Activated T-cell treated with anti-CD3 and anti-CD28 coated beads, Interleukin-2, amount 50 U/mL, for 1 hour (primary cell): ENCODE results near the gene LRP3.
"Not testable (repeated sequence)": the region's sequence is repeated elsewhere in the genome, so short reads cannot be mapped to it uniquely, and the experiment has no call there.

Experiments used
- DNase-seq: peaks from one replicate; pipeline ENCODE4 v3.0.0-alpha.2; 2020

Gene LRP3

GRCh38 chr19:33177417-33177979 is 16.6 kb upstream of the LRP3 start:
- DNase-seq = no peak

GRCh38 chr19:33186431-33187182 is 7.5 kb upstream of the LRP3 start:
- no peak for DNase-seq

- no peak for DNase-seq
Measured at GRCh38 chr19:33187183-33187540, 7.0 kb upstream of the LRP3 start.

- no peak for DNase-seq
Measured at GRCh38 chr19:33189453-33189852, 4.7 kb upstream of the LRP3 start.

- not testable (repeated sequence) for DNase-seq
Measured at GRCh38 chr19:33191092-33191491, 3.0 kb upstream of the LRP3 start.

DNA sequence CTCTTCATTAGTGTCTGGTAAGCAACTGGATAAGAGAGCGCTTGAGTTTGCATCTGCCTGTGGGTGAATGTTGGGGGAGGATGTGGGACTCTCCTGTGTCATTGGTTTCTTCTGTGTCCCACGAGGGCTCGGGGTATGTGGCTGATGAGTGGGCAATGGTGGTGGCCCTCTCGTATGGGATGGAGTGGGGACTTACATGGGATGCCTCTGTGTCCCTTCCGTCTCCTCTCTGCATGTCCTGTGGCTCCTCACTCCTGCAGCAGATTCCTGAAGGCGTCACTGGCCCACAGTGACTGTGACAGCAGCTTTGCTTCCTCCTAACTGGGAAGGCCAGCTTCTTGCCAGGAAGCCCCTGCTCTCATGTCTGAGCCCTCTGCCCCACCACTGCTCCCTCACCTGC is 2.6 kb upstream of the LRP3 start:
- no peak for DNase-seq

GRCh38 chr19:33192010-33192409 is 2.1 kb upstream of the LRP3 start:
- no peak for DNase-seq

DNA sequence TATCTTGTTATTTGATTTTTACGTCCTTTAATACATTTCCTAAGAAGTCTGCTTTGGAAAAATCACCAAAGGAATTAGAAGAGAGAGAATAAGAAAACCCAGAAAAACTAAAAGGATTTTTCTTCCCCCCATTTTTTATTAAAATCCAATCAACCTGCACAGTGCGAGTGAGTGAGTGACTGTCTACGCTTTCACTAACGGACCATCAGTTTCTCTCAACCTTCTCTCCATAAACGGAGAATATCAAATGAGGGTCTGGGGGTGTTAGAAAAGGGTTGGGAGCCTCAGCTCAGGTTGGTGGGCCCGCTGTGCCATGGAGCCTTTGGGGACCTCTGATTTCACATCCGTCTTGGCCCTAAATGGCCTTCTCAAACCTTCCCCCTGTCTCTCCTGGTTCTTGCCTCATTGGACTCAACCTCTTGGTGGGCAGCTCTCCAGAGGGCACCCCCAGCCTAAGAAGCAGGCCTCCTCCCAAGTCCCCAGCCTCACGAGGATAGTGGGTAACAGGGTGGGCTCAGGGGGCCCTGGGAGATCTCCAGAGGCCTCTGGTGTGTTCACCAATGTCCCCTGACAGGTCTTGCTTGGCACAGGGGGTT is 763 bp upstream of the LRP3 start:
- DNase-seq = no peak

DNA sequence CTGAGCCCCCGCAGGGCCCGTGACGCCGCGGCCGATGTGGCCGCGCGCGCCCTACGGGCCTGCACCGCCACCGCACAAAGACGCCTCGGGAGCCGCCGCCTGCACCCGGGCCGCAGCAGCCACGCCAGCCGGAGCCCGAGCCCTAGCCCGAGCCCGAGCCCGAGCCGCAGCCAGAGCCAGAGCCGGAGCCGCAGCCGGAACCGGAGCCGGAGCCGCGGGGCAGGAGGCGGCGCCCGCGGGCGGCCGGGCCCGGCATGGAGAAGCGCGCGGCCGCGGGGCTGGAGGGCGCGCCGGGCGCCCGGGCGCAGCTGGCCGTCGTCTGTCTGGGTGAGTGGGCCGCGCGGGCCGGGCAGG is 379 bp downstream of the LRP3 start:
- no peak for DNase-seq

GRCh38 chr19:33194886-33195644 is 935 bp downstream of the LRP3 start:
- DNase-seq = no peak

DNA sequence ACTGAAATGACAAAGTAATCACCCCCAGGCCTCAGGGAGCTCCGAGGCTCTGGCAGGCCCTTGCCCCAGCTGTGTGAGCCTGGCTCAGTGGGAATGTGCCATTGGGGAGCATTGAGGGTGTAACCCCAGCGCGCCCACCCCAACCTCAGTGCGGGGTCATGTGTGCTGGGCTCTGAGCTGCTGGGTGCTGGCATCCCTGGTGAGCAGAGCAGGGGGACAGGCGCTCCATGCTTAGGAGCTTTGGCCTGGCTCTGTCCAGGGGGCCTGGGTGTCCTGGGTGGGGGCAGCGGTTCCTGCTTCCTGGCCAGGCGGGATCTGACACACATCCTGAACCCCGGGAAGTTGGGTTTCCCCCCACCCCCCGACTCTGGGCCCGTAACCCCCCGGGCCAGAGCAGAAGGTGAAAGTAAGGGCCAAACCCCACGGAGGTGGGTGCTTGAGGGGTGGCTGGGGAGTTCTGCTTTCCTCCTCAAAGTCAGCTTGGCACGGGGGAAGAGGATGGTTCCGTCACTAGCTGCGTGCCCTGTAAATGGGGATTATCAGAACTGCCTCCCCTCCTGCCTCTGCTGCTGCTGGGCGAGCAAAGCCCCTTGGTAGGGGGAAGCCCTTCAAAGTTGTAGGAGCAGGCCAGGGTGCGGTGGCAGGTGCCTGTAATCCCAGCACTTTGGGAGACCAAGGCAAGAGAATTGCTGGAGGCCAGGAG is 1.7 kb downstream of the LRP3 start:
- no peak for DNase-seq

DNA sequence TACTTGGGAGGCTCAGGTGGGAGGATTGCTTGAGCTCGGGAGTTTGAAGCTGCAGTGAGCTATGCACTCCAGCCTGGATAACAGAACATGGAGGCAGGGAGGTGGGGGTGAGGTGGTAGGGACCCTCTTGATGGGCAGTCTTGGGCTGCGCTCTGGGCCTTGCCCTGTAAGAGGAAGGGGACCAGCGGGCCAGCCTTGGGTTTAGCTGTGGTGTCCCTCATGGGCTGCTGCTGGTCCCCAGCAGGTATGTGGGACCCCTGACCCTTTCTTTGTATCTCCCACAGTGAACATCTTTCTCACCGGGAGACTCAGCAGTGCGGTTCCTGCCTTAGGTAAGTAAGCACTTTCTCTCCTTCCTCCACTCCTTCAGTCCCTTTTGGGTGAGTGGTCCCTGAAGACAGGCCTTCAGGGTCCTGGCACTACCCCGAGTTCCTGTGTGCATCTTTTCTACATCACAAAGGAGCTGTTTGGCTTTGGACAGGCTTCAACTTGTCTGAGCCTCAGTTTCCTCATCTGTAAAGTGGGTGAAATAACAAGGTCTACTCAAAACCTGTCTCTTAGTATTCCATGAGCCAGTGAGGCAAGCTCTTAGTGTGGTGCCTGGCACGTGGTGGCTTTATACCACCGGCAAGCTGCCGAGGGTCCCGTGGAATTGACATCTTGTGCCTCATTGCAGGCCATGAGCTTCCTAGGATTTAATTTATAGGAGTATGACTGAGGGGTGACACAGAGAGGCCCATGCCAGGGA is 2.5 kb downstream of the LRP3 start:
- DNase-seq = no peak

DNA sequence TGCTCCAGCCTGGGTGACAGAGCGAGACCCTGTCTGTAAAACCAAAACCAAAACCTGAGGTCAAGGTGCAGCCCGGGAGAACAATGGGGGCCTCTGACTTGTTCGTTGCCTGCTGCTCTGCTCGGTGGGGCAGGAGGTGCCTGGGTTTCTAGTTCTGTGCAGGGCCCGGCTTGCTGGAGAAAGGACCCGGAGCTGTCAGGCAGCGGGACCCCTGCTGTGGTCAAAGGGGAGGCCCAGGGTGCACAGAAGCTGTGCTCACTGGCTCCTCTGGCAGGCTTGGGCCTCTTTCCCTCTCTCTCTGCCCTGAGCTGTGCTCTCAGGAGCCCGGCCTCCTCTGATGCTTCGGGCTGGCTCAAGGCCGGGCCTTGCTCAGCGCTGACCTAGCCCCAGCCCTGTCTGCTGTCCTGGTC is 3.5 kb downstream of the LRP3 start:
- DNase-seq = no peak

DNA sequence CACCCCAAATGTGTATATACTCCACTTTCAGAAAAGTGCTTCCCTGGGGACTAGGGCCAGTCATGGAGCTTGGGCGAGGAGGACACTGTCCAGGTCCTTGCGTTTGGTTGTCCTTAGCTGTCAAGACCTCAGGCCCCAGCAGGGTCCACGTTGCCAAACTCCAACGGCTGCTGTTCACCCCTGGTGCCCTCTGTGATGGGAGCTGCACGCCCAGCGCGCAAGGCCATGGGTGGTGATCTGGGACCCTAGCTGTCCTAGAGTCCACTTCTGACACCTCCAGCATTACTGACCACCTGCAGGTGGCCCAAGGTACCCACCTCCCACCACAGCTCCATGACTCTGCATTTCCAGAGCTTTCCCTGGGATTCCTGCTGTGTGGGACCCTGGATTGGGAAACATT is 4.0 kb downstream of the LRP3 start:
- DNase-seq = no peak

DNA sequence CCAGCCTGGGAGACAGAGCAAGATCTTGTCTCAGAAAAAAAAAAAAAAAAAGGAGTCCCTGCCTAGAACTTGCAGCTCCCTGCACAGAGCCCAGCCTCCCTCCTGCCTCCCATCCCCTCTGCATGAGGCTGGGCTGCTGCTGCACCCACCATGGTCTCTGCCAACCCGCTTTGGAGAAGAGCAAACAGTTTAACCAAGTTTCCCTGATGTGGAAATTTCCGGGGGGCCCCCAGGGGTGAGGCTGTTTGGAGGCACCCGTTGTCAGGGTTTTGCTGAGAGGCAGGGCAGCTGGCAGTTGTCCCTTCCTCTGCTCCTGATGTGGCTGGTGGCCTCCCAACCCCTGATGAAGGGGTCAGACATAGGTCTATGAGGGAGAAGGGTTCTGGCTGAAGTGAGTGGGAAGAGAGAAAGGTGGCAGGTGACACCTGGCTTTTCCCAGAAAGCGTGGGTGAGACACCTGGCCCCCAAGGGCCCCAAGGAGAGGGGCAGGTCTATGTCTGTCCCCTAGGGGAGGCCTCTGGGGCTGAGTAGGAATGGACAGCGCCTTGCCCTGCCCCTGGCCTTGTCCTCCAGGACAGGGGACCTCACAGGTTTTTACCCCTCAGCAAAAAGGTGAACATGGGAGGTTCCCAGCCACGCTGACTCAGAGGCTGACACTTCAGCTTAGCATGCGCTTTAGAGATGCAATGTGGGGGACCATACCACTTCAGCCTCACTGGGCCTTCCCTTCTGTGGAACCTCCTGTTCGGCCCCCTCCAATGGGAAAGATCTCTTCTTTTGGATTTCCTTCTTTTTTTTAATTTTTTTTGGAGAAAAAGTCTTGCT is 5.5 kb downstream of the LRP3 start:
- no peak for DNase-seq

GRCh38 chr19:33201473-33201872 is 7.3 kb downstream of the LRP3 start:
- DNase-seq = no peak

- no peak for DNase-seq
Measured at GRCh38 chr19:33201886-33202545, 7.9 kb downstream of the LRP3 start.

DNA sequence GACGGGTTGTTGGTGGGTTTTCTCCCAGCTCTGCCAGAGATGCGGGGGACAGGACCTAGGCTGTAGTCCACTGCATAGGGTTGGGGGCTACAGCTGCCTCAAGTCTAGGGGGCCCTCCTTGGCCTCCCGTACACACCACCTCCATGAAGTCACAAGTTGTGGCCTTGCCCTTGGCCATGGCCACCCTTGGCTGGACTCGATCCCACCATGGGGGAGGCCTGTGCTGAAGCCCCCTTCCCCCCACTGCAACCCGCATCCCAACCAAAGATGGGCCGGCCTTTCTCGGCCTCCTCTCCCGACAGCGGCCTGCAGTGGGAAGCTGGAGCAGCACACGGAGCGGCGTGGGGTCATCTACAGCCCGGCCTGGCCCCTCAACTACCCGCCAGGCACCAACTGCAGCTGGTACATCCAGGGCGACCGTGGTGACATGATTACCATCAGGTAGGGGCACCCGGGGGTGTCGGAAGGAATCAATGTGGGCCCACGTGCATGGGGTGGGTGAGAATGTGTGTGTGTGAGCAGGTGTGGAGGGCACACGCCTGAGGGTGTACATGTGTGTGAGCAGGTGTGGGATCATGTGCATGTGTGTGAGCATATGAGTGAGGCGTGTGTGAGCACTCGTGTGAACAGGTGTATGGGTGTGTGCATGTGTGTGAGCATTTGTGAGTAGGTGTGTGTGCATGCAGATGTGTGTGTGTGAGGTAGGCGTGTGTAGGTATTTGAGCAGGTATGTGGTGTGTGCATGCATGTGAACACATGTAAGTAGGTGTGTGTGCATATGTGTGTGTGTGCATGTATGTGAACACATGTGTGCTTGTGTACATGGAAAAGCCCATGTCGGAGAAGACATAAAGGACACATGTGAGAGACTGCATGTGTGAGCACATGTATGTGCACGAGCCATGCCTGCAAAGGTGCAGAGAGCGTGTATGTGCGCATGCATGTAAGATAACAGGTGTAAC is 8.7 kb downstream of the LRP3 start:
- no peak for DNase-seq

GRCh38 chr19:33203529-33203928 is 9.4 kb downstream of the LRP3 start:
- DNase-seq = no peak
